ENCODE data around the gene ELAPOR1.

DNA sequence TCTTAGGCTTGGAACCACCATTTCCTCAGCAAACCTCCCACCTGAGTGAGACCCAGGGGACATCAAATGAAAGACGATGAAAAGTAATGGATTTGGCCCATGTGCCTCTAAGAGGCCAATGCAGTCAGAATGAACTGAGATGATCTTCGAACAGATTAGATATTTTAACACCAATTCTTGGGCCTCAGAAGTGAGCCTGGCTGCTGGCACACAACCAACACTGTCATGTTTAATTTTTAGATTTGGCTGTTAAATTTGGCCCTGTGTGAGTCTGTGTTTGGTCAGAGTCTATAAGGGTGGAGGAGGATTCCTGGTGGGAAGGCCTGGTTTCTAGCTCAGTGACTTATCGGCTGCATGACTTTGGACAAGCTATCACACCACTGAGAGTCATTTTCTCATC lies 45.4 kb downstream of the ELAPOR1 start:
- TF ChIP-seq, protein P1, sequence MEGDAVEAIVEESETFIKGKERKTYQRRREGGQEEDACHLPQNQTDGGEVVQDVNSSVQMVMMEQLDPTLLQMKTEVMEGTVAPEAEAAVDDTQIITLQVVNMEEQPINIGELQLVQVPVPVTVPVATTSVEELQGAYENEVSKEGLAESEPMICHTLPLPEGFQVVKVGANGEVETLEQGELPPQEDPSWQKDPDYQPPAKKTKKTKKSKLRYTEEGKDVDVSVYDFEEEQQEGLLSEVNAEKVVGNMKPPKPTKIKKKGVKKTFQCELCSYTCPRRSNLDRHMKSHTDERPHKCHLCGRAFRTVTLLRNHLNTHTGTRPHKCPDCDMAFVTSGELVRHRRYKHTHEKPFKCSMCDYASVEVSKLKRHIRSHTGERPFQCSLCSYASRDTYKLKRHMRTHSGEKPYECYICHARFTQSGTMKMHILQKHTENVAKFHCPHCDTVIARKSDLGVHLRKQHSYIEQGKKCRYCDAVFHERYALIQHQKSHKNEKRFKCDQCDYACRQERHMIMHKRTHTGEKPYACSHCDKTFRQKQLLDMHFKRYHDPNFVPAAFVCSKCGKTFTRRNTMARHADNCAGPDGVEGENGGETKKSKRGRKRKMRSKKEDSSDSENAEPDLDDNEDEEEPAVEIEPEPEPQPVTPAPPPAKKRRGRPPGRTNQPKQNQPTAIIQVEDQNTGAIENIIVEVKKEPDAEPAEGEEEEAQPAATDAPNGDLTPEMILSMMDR (conservative IDR thresholded peaks at IDR 0.05; ENCODE audit: low read length), result no peak
- no peak for TF ChIP-seq EZH2phosphoT487 (IDR thresholded peaks at IDR 0.05; ENCODE audit: borderline replicate concordance, low read depth, low read length)
